Measurements from ENCODE around the gene TMED1. TPM values are rescaled to one million over a fixed set of nuclear protein-coding genes. Genes with fewer than 3 reads are reported as not detected.

Gene TMED1
- total and polyA plus RNA-seq, 7 experiments from 2014 or later: 7.6 to 21.7 (median 11.4) TPM

DNA sequence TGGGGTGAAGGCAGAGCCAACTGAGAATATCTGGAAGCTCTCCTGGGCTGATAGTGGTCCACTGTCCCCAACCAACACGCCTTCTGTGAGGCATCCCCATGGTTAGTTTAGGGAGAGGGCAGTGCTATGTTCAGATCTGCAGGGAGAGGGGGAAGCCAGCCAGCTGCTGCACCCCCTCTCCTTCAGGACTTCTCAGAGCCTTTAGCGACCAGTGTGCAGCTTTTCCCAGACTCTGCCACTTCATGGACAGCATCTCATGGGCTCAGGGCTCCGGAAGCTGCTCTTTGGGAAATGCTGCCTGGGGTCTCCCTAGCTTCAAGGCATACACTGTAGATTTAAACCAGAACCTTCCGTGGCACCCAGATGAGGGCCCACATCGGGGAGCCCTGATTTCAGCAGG is 33.5 kb downstream of the TMED1 start:
- POLR2A ChIA-PET: no interaction called here
- ATAC-seq: no peak
- CTCF ChIA-PET: no interaction called here
- Mint-ChIP-seq H3K4me3 (no peak overlapping the region), H3K9me3 (no peaks in the 10 kb centered on the region), H3K27ac (peak overlapping the region in 1 of 9 donors; percentile 36), H3K36me3 (peaks cover 8 to 31% (median 9%) of the 10 kb centered on the region in 5 donors), H3K27me3 (no peaks in the 10 kb centered on the region), H3K4me1 (peaks cover 6 to 27% (median 10%) of the 10 kb centered on the region in 7 donors)
- H3K36me3 ChIP-seq (ENCODE audit: control insufficient read depth in 2 of 3, insufficient read depth in 3 of 3, low read length in 3 of 3): peaks cover 0 to 84% (median 22%) of the 10 kb centered on the region in 3 experiments
- no peak overlapping the region for H3K27ac ChIP-seq (ENCODE audit: low read depth, low read length)
- H3K9me3 ChIP-seq (ENCODE audit: control insufficient read depth in 2 of 3, low read length in 3 of 3): no peaks in the 10 kb centered on the region
- H3K27me3 ChIP-seq (ENCODE audit: control insufficient read depth in 2 of 2, insufficient read depth in 2 of 2, low read length in 2 of 2): no peaks in the 10 kb centered on the region
- DNase-seq: no peak
- intact Hi-C loops (cut with micrococcal nuclease): no loop called here
- no peak overlapping the region for H3K4me3 ChIP-seq (ENCODE audit: low read length)
- peaks cover 7 to 24% of the 10 kb centered on the region in 2 donors for H3K4me1 ChIP-seq (ENCODE audit: control insufficient read depth in 2 of 2, insufficient read depth in 2 of 2, low read length in 2 of 2)

DNA sequence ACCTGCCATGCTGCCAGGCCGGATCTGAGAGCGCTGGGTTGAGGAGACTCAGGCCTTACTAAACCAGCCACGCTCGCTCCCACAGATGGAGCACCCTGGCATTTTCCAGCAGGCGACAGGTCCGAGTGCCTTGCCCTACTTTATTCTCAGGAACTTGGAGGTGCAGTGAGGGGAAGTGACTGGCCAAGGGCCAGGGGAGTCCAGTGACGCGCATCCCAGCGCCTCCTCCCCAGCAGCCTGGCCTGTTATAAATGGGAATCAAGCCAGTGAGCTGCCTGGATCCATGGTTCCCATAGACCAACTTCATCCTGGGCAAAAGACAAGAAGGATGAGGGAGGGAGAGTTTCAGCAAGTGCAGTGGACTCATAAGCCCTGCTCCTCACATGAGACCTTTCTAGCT is 35.5 kb downstream of the TMED1 start:
- no peaks in the 10 kb centered on the region for H3K9me3 ChIP-seq (ENCODE audit: control insufficient read depth in 2 of 3, low read length in 3 of 3)
- ChIA-PET POLR2A (no interaction called here), CTCF (interaction anchor here (1.6 kb wide), 1 partner anchor 83 kb away, joined by 4 read pairs; the partner anchor contains the start of gene DNM2)
- H3K4me1 ChIP-seq (ENCODE audit: control insufficient read depth in 2 of 2, insufficient read depth in 2 of 2, low read length in 2 of 2): peaks cover 25 to 39% of the 10 kb centered on the region in 2 donors
- intact Hi-C loops (cut with micrococcal nuclease): no loop called here
- H3K27me3 ChIP-seq (ENCODE audit: control insufficient read depth in 2 of 2, insufficient read depth in 2 of 2, low read length in 2 of 2): no peaks in the 10 kb centered on the region
- H3K27ac Mint-ChIP-seq: peak overlapping the region in 5 of 9 donors; percentile 6 to 93 (median 68)
- H3K36me3 ChIP-seq (ENCODE audit: control insufficient read depth in 2 of 3, insufficient read depth in 3 of 3, low read length in 3 of 3): peaks cover 0 to 97% (median 32%) of the 10 kb centered on the region in 3 experiments
- H3K36me3 Mint-ChIP-seq: peaks cover 8 to 31% (median 13%) of the 10 kb centered on the region in 5 donors
- H3K4me1 Mint-ChIP-seq: peaks cover 12 to 39% (median 16%) of the 10 kb centered on the region in 7 donors
- no peak overlapping the region for H3K4me3 ChIP-seq (ENCODE audit: low read length)
- no peak for DNase-seq
- H3K4me3 Mint-ChIP-seq: no peak overlapping the region
- ATAC-seq: no peak
- no peak overlapping the region for H3K27ac ChIP-seq (ENCODE audit: low read depth, low read length)
- no peaks in the 10 kb centered on the region for H3K9me3 Mint-ChIP-seq
- no peaks in the 10 kb centered on the region for H3K27me3 Mint-ChIP-seq

DNA sequence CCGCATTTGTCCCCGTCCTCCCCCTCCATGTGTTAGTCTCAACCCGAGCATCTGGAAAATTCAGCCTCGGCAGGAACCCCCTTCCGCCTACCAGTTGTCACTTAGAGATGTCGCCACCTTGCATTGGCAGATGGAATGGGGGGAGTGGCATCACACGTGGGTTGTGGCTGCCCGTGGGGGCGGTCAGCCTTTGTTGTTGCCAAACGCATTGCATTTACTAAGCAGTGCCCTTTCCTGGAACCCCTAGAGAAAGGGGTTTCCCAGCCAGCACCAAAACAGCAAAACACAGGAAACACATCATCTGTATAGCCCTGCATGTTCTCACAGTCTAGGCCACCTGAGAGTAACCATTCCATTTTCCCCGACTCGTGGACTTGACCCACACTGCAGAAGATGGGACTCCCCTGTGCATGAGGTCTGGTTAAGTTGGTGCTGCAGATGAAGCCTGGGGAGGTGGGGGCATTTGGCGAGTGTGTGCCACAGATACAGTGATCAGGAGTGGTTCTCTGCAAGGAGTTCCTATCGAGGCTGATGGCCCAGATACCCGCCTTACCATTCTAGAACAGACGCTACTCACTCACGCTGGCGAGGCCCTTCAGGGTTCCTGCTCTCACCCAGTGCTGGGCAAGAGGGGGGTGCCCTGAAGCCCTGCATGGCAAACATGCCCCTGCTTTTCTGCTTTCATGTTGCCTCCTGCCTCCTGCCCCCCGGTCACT is 38.3 kb downstream of the TMED1 start:
- POLR2A ChIA-PET: no interaction called here
- H3K27me3 Mint-ChIP-seq: no peaks in the 10 kb centered on the region
- intact Hi-C loops (cut with micrococcal nuclease): loop anchor here in 1 of 2 donors (1.0 kb wide), 3 partner anchors 38 to 80 kb away; partner anchors contain the start of gene CARM1
- H3K4me3 Mint-ChIP-seq: peak overlapping the region; percentile 56 to 82 (median 74)
- H3K4me1 ChIP-seq (ENCODE audit: control insufficient read depth in 2 of 2, insufficient read depth in 2 of 2, low read length in 2 of 2): peaks cover 25 to 39% of the 10 kb centered on the region in 2 donors
- ATAC-seq (peak; percentile 90), DNase-seq (peak; percentile 27 to 89 (median 64))
- H3K36me3 ChIP-seq (ENCODE audit: control insufficient read depth in 2 of 3, insufficient read depth in 3 of 3, low read length in 3 of 3): peaks cover 0 to 96% (median 23%) of the 10 kb centered on the region in 3 experiments
- H3K27ac Mint-ChIP-seq: peak overlapping the region; percentile 93 to 97 (median 94)
- H3K4me1 Mint-ChIP-seq: peaks cover 8 to 51% (median 16%) of the 10 kb centered on the region in 7 donors
- peak overlapping the region; percentile 39 for H3K4me3 ChIP-seq (ENCODE audit: low read length)
- peaks cover 0 to 33% (median 6%) of the 10 kb centered on the region in 5 donors for H3K36me3 Mint-ChIP-seq
- H3K9me3 ChIP-seq (ENCODE audit: control insufficient read depth in 2 of 3, low read length in 3 of 3): no peaks in the 10 kb centered on the region
- no peaks in the 10 kb centered on the region for H3K27me3 ChIP-seq (ENCODE audit: control insufficient read depth in 2 of 2, insufficient read depth in 2 of 2, low read length in 2 of 2)
- H3K27ac ChIP-seq (ENCODE audit: low read depth, low read length): peak overlapping the region; percentile 80
- no peaks in the 10 kb centered on the region for H3K9me3 Mint-ChIP-seq
- CTCF ChIA-PET: no interaction called here

DNA sequence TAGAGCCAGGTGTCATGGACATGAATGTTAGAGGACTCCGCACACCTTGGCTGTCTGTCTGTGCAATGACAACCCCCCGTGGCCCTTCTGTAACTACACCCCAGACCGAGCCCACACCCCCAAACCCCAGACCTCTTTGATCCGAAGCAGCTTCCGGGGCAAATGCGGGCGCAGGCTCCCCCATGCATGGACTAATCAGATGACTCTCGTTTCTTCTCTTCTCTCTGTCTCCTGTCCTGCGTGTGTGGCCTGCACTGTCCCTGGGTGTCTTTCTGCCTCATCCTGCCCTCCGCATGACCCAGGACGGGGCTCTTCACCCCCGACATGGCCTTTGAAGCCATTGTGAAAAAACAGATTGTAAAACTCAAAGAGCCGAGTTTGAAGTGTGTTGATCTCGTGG is 38.9 kb downstream of the TMED1 start:
- peak; percentile 44 for ATAC-seq
- POLR2A ChIA-PET: interaction anchor here (1.2 kb wide), 1 partner anchor 11 kb away, joined by 3 read pairs; no protein-coding TSS in a partner anchor
- no peaks in the 10 kb centered on the region for H3K9me3 ChIP-seq (ENCODE audit: control insufficient read depth in 2 of 3, low read length in 3 of 3)
- H3K36me3 Mint-ChIP-seq: peaks cover 0 to 33% (median 6%) of the 10 kb centered on the region in 5 donors
- CTCF ChIA-PET: interaction anchor here (1.0 kb wide), 1 partner anchor 97 kb away, joined by 4 read pairs; no protein-coding TSS in a partner anchor
- H3K27ac ChIP-seq (ENCODE audit: low read depth, low read length): peak overlapping the region; percentile 80
- intact Hi-C loops (cut with micrococcal nuclease): loop anchor here in 1 of 2 donors (1.0 kb wide), 3 partner anchors 38 to 80 kb away; partner anchors contain the start of gene CARM1
- H3K4me3 Mint-ChIP-seq: peak overlapping the region; percentile 56 to 82 (median 74)
- no peaks in the 10 kb centered on the region for H3K27me3 ChIP-seq (ENCODE audit: control insufficient read depth in 2 of 2, insufficient read depth in 2 of 2, low read length in 2 of 2)
- H3K9me3 Mint-ChIP-seq: no peaks in the 10 kb centered on the region
- H3K4me1 ChIP-seq (ENCODE audit: control insufficient read depth in 2 of 2, insufficient read depth in 2 of 2, low read length in 2 of 2): peaks cover 25 to 39% of the 10 kb centered on the region in 2 donors
- peak overlapping the region; percentile 93 to 97 (median 94) for H3K27ac Mint-ChIP-seq
- peak overlapping the region; percentile 39 for H3K4me3 ChIP-seq (ENCODE audit: low read length)
- peak in 1 of 9 donors; percentile 14 for DNase-seq
- H3K27me3 Mint-ChIP-seq: no peaks in the 10 kb centered on the region
- peaks cover 8 to 54% (median 16%) of the 10 kb centered on the region in 7 donors for H3K4me1 Mint-ChIP-seq
- peaks cover 0 to 95% (median 18%) of the 10 kb centered on the region in 3 experiments for H3K36me3 ChIP-seq (ENCODE audit: control insufficient read depth in 2 of 3, insufficient read depth in 3 of 3, low read length in 3 of 3)

DNA sequence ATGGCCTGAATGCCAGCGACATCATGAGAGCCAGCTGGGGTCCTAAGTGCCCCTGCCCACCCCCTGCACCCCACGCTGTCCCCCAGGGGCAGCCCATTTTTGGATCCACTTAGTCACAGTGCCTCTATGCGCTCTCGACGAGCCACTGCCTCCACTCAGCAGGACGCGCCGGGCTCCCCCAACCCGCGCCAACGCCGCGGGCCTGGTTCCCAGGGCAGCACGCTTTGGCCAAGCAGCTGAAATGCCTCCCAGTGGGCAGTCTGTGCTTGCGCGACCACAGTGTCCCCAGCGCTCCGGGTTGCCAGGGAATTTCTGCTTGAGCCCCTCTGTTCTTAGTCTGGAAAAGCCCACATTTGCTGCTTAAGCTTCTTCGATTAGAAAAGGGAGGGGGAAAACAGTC is 39.4 kb downstream of the TMED1 start:
- POLR2A ChIA-PET: interaction anchor here (1.2 kb wide), 1 partner anchor 11 kb away, joined by 3 read pairs; no protein-coding TSS in a partner anchor
- Mint-ChIP-seq H3K27me3 (no peaks in the 10 kb centered on the region), H3K27ac (peak overlapping the region in 6 of 9 donors; percentile 93 to 95 (median 94)), H3K9me3 (no peaks in the 10 kb centered on the region), H3K36me3 (peaks cover 0 to 33% (median 6%) of the 10 kb centered on the region in 5 donors), H3K4me1 (peaks cover 8 to 56% (median 16%) of the 10 kb centered on the region in 7 donors), H3K4me3 (peak overlapping the region in 6 of 10 donors; percentile 12 to 81 (median 74))
- no peak overlapping the region for H3K4me3 ChIP-seq (ENCODE audit: low read length)
- ATAC-seq: no peak
- CTCF ChIA-PET: interaction anchor here (1.0 kb wide), 1 partner anchor 97 kb away, joined by 4 read pairs; no protein-coding TSS in a partner anchor
- no peaks in the 10 kb centered on the region for H3K9me3 ChIP-seq (ENCODE audit: control insufficient read depth in 2 of 3, low read length in 3 of 3)
- DNase-seq: no peak
- H3K27ac ChIP-seq (ENCODE audit: low read depth, low read length): peak overlapping the region; percentile 80
- H3K36me3 ChIP-seq (ENCODE audit: control insufficient read depth in 2 of 3, insufficient read depth in 3 of 3, low read length in 3 of 3): peaks cover 0 to 96% (median 18%) of the 10 kb centered on the region in 3 experiments
- no peaks in the 10 kb centered on the region for H3K27me3 ChIP-seq (ENCODE audit: control insufficient read depth in 2 of 2, insufficient read depth in 2 of 2, low read length in 2 of 2)
- intact Hi-C loops (cut with micrococcal nuclease): loop anchor here in 1 of 2 donors (1.0 kb wide), 3 partner anchors 37 to 79 kb away; partner anchors contain the start of gene CARM1
- H3K4me1 ChIP-seq (ENCODE audit: control insufficient read depth in 2 of 2, insufficient read depth in 2 of 2, low read length in 2 of 2): peaks cover 25 to 39% of the 10 kb centered on the region in 2 donors

DNA sequence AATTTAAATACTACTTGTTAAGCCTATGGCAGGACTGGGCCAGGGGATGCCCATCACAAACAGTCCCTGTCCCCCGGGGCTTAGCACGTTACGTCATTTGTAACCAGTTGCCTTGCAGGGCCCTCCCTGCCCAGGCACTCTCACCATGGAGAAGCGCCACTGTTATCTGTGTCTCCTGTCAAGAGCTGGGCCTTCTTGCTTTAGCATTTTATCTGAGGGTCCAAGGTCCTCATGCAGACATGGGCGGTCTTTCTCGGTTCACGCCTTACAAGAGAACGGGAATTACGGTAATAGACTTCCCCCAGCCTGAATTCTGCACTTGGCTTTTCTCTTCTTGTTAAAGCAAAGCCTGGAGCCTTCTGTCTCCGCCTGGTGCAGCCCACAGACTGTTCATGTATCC is 46.1 kb downstream of the TMED1 start:
- Histone ChIP-seq H3K4me1 (ENCODE audit: control insufficient read depth in 2 of 2, insufficient read depth in 2 of 2, low read length in 2 of 2) (no peaks in the 10 kb centered on the region), H3K36me3 (ENCODE audit: control insufficient read depth in 2 of 3, insufficient read depth in 3 of 3, low read length in 3 of 3) (peaks cover 9 to 86% (median 26%) of the 10 kb centered on the region in 3 experiments), H3K4me3 (ENCODE audit: low read length) (no peak overlapping the region), H3K9me3 (ENCODE audit: control insufficient read depth in 2 of 3, low read length in 3 of 3) (no peaks in the 10 kb centered on the region), H3K27me3 (ENCODE audit: control insufficient read depth in 2 of 2, insufficient read depth in 2 of 2, low read length in 2 of 2) (no peaks in the 10 kb centered on the region), H3K27ac (ENCODE audit: low read depth, low read length) (no peak overlapping the region)
- Mint-ChIP-seq H3K4me1 (peaks cover 0 to 19% (median 0%) of the 10 kb centered on the region in 7 donors), H3K36me3 (peaks cover 0 to 44% (median 14%) of the 10 kb centered on the region in 5 donors), H3K27ac (no peak overlapping the region), H3K9me3 (no peaks in the 10 kb centered on the region), H3K27me3 (no peaks in the 10 kb centered on the region), H3K4me3 (no peak overlapping the region)
- POLR2A ChIA-PET: no interaction called here
- CTCF ChIA-PET: no interaction called here
- no peak for DNase-seq
- no peak for ATAC-seq
- intact Hi-C loops (cut with micrococcal nuclease): no loop called here

All from naive thymus-derived CD4-positive, alpha-beta T cell (primary cell).